Stimulated activated effector memory CD8-positive, alpha-beta T cell treated with anti-CD3 and anti-CD28 coated beads, Interleukin-12 subunit alpha, Interleukin-12 subunit beta, amount 100 ng/mL, for 72 hours (primary cell): ENCODE data around the gene MCM6.

Experiments used
- ATAC-seq: fragments of 150-1000 bp; cut with Tn5 transposase; 2 replicates; pipeline ENCODE4 v1.10.0; 2021
- DNase-seq, 2 donors: peaks; one replicate each; pipeline ENCODE4 v3.0.0; 2021 to 2022; ENCODE audit warnings: low spot score in 2 of 2
- H3K27ac Mint-ChIP-seq: one replicate; pipeline ENCODE4 v1.8.0; 2022; ENCODE audit warnings: mild to moderate bottlenecking, mixed read lengths
- H3K36me3 Mint-ChIP-seq: one replicate; pipeline ENCODE4 v1.8.0; 2022; ENCODE audit warnings: mild to moderate bottlenecking, mixed read lengths
- H3K4me1 Mint-ChIP-seq: one replicate; pipeline ENCODE4 v1.8.0; 2022; ENCODE audit warnings: mixed read lengths
- H3K4me3 Mint-ChIP-seq: one replicate; pipeline ENCODE4 v1.8.0; 2022; ENCODE audit warnings: mild to moderate bottlenecking, mixed read lengths
- H3K9me3 Mint-ChIP-seq: one replicate; pipeline ENCODE4 v1.8.0; 2022; ENCODE audit warnings: mixed read lengths

The MCM6 gene

GRCh38 chr2:135876066-135876711, at the start of gene MCM6:
TSS of gene MCM6 (minus strand) at chr2:135876443. CDS start at chr2:135876365, 78 bp downstream.
- Mint-ChIP-seq H3K36me3 (peaks cover 67% of the 10 kb centered on the region), H3K9me3 (no peaks in the 10 kb centered on the region), H3K27ac (peak within 1 kb of the TSS; percentile 99), H3K4me1 (peaks cover 45% of the 10 kb centered on the region), H3K4me3 (peak within 1 kb of the TSS; percentile 71)
- DNase-seq (peak; percentile 93 to 99), ATAC-seq (peak; percentile 92)

- H3K4me1 Mint-ChIP-seq = no peaks in the 10 kb centered on the region
- no peak for ATAC-seq
- no peak for DNase-seq
- no peaks in the 10 kb centered on the region for H3K9me3 Mint-ChIP-seq
- no peak overlapping the region for H3K4me3 Mint-ChIP-seq
- H3K36me3 Mint-ChIP-seq = peaks cover 91% of the 10 kb centered on the region
- H3K27ac Mint-ChIP-seq = no peak overlapping the region
Observed at GRCh38 chr2:135925571-135925970, 49.3 kb upstream of the MCM6 start.

- ATAC-seq = peak; percentile 45
- no peaks in the 10 kb centered on the region for H3K9me3 Mint-ChIP-seq
- no peak overlapping the region for H3K27ac Mint-ChIP-seq
- no peak for DNase-seq
- no peaks in the 10 kb centered on the region for H3K4me1 Mint-ChIP-seq
- peaks cover 87% of the 10 kb centered on the region for H3K36me3 Mint-ChIP-seq
- H3K4me3 Mint-ChIP-seq = no peak overlapping the region
Observed at GRCh38 chr2:135916207-135916606, 40.0 kb upstream of the MCM6 start.

- Mint-ChIP-seq H3K36me3 (peaks cover 87% of the 10 kb centered on the region), H3K4me1 (no peaks in the 10 kb centered on the region), H3K4me3 (no peak overlapping the region), H3K27ac (no peak overlapping the region), H3K9me3 (no peaks in the 10 kb centered on the region)
- ATAC-seq = no peak
- DNase-seq = no peak
Observed at GRCh38 chr2:135914485-135914884, 38.2 kb upstream of the MCM6 start.

GRCh38 chr2:135913727-135914365, 37.6 kb upstream of the MCM6 start:
- Mint-ChIP-seq H3K9me3 (no peaks in the 10 kb centered on the region), H3K4me3 (no peak overlapping the region), H3K27ac (no peak overlapping the region), H3K4me1 (no peaks in the 10 kb centered on the region), H3K36me3 (peaks cover 87% of the 10 kb centered on the region)
- DNase-seq = peak; percentile 14 to 64
- peak; percentile 44 for ATAC-seq

- Mint-ChIP-seq H3K9me3 (no peaks in the 10 kb centered on the region), H3K36me3 (peaks cover 100% of the 10 kb centered on the region), H3K4me1 (no peaks in the 10 kb centered on the region), H3K4me3 (no peak overlapping the region), H3K27ac (no peak overlapping the region)
- ATAC-seq (no peak), DNase-seq (no peak)
Observed at GRCh38 chr2:135909976-135910375, 33.7 kb upstream of the MCM6 start.

- Mint-ChIP-seq H3K4me1 (no peaks in the 10 kb centered on the region), H3K9me3 (no peaks in the 10 kb centered on the region), H3K36me3 (peaks cover 95% of the 10 kb centered on the region), H3K27ac (no peak overlapping the region), H3K4me3 (no peak overlapping the region)
- no peak for DNase-seq
- ATAC-seq = no peak
Observed at GRCh38 chr2:135905679-135906078, 29.4 kb upstream of the MCM6 start.

- H3K4me1 Mint-ChIP-seq = no peaks in the 10 kb centered on the region
- ATAC-seq (no peak), DNase-seq (no peak)
- H3K9me3 Mint-ChIP-seq = no peaks in the 10 kb centered on the region
- no peak overlapping the region for H3K4me3 Mint-ChIP-seq
- H3K27ac Mint-ChIP-seq = peak overlapping the region; percentile 24
- H3K36me3 Mint-ChIP-seq = peaks cover 84% of the 10 kb centered on the region
Observed at GRCh38 chr2:135904341-135904989, 28.2 kb upstream of the MCM6 start.

- H3K9me3 Mint-ChIP-seq = no peaks in the 10 kb centered on the region
- H3K4me1 Mint-ChIP-seq = no peaks in the 10 kb centered on the region
- no peak for DNase-seq
- peaks cover 76% of the 10 kb centered on the region for H3K36me3 Mint-ChIP-seq
- H3K27ac Mint-ChIP-seq = peak overlapping the region; percentile 24
- no peak for ATAC-seq
- H3K4me3 Mint-ChIP-seq = no peak overlapping the region
Observed at GRCh38 chr2:135903650-135904049, 27.4 kb upstream of the MCM6 start.

GRCh38 chr2:135899567-135899966, 23.3 kb upstream of the MCM6 start:
- Mint-ChIP-seq H3K4me3 (no peak overlapping the region), H3K36me3 (peaks cover 35% of the 10 kb centered on the region), H3K27ac (no peak overlapping the region), H3K4me1 (no peaks in the 10 kb centered on the region), H3K9me3 (no peaks in the 10 kb centered on the region)
- ATAC-seq = no peak
- no peak for DNase-seq

GRCh38 chr2:135898234-135898786, 22.1 kb upstream of the MCM6 start:
- H3K9me3 Mint-ChIP-seq = no peaks in the 10 kb centered on the region
- ATAC-seq = peak; percentile 34
- no peak for DNase-seq
- no peaks in the 10 kb centered on the region for H3K4me1 Mint-ChIP-seq
- peak overlapping the region; percentile 54 for H3K27ac Mint-ChIP-seq
- no peak overlapping the region for H3K4me3 Mint-ChIP-seq
- peaks cover 23% of the 10 kb centered on the region for H3K36me3 Mint-ChIP-seq

- H3K4me1 Mint-ChIP-seq = no peaks in the 10 kb centered on the region
Observed at GRCh38 chr2:135894930-135895329, 18.7 kb upstream of the MCM6 start.

GRCh38 chr2:135893374-135893794, 17.1 kb upstream of the MCM6 start:
- Mint-ChIP-seq H3K27ac (no peak overlapping the region), H3K4me3 (no peak overlapping the region), H3K36me3 (no peaks in the 10 kb centered on the region), H3K4me1 (no peaks in the 10 kb centered on the region), H3K9me3 (no peaks in the 10 kb centered on the region)
- DNase-seq = no peak
- peak; percentile 69 for ATAC-seq

More at GRCh38 chr2:135894930-135895329, 18.7 kb upstream of the MCM6 start:
- no peak for ATAC-seq
- no peak overlapping the region for H3K27ac Mint-ChIP-seq
- no peaks in the 10 kb centered on the region for H3K36me3 Mint-ChIP-seq
- no peak for DNase-seq
- H3K4me3 Mint-ChIP-seq = no peak overlapping the region
- no peaks in the 10 kb centered on the region for H3K9me3 Mint-ChIP-seq

- Mint-ChIP-seq H3K9me3 (no peaks in the 10 kb centered on the region), H3K36me3 (no peaks in the 10 kb centered on the region), H3K4me1 (no peaks in the 10 kb centered on the region), H3K4me3 (no peak overlapping the region), H3K27ac (no peak overlapping the region)
- no peak for ATAC-seq
- DNase-seq = no peak
Observed at GRCh38 chr2:135890835-135891234, 14.6 kb upstream of the MCM6 start.

- H3K9me3 Mint-ChIP-seq = no peaks in the 10 kb centered on the region
- no peaks in the 10 kb centered on the region for H3K36me3 Mint-ChIP-seq
- no peak overlapping the region for H3K4me3 Mint-ChIP-seq
- no peak for ATAC-seq
- no peak overlapping the region for H3K27ac Mint-ChIP-seq
- no peaks in the 10 kb centered on the region for H3K4me1 Mint-ChIP-seq
- DNase-seq = no peak
Observed at GRCh38 chr2:135890149-135890548, 13.9 kb upstream of the MCM6 start.
